ENCODE results near the gene CR2. TPM values are rescaled to one million over a fixed set of nuclear protein-coding genes. Genes with fewer than 3 reads are reported as not detected.

Gene CR2
- total RNA-seq, 1 experiment from 2014 or later, result 1.8 TPM

DNA sequence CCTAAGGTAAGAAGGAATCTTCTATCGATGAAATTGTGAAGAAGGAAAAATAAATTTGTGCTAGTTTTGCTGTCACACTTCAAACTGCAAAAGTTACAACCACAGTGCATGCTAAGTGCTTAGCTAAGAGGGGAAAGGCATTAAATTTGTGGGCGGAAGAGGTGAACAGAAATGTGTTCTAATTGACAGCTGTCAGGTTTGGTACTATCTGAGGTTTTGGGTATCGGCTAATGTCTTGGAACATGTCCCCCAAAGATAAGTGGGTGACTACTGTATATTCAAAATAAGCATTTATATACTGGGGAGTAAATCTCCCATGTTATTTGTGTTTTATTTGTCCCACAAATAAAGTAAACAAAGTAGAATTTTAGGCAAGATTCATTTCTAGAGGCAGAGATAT is 49.8 kb downstream of the CR2 start:
- no peaks in the 10 kb centered on the region for H3K36me3 Mint-ChIP-seq (ENCODE audit: insufficient read depth in 1 of 3, low read depth in 3 of 3)

More for the DNA sequence above, 49.8 kb downstream of the CR2 start:
- Histone ChIP-seq H2AFZ (ENCODE audit: low read length) (no peak overlapping the region), H3K4ac (ENCODE audit: low read depth, low read length) (no peak overlapping the region), H4K91ac (ENCODE audit: insufficient read length, low read depth, low read length) (no peak overlapping the region), H4K8ac (replicated peaks; ENCODE audit: insufficient read length, low read depth, low read length) (no peak overlapping the region), H3K9ac (ENCODE audit: extremely low read depth, insufficient read length, low read length) (no peak overlapping the region), H3T11ph (ENCODE audit: low read length) (no peak overlapping the region), H3K27ac (ENCODE audit: insufficient read length, low read depth, low read length) (no peak overlapping the region), H3K4me1 (ENCODE audit: insufficient read depth, low read length) (no peaks in the 10 kb centered on the region), H2BK120ac (ENCODE audit: low read depth, low read length, poor library complexity, severe bottlenecking) (no peak overlapping the region), H2BK20ac (ENCODE audit: low read depth, low read length, poor library complexity, severe bottlenecking) (no peak overlapping the region), H3K79me2 (ENCODE audit: insufficient read depth, low read length) (no peaks in the 10 kb centered on the region), H2BK12ac (ENCODE audit: insufficient read length, low read depth, low read length) (no peak overlapping the region), H3K4me2 (ENCODE audit: insufficient read depth, insufficient read length, low read length) (no peak overlapping the region), H3K27me3 (ENCODE audit: insufficient read depth, low read length) (no peaks in the 10 kb centered on the region), H3K9me3 (ENCODE audit: control insufficient read depth, low read depth, low read length) (no peaks in the 10 kb centered on the region), H3K18ac (ENCODE audit: insufficient read length, low read depth, low read length) (no peak overlapping the region), H3K79me1 (ENCODE audit: insufficient read depth, low read depth, low read length, poor library complexity, severe bottlenecking) (no peaks in the 10 kb centered on the region), H3K14ac (ENCODE audit: insufficient read depth, low read length) (no peak overlapping the region), H2AK5ac (ENCODE audit: insufficient read length, low read length) (no peak overlapping the region), H4K20me1 (ENCODE audit: control insufficient read depth, insufficient read depth, insufficient read length) (no peaks in the 10 kb centered on the region), H3K23ac (ENCODE audit: insufficient read length, low read depth, low read length) (no peak overlapping the region), H2BK15ac (ENCODE audit: low read depth, low read length) (no peak overlapping the region), H3K23me2 (ENCODE audit: insufficient read length, low read depth, low read length, poor library complexity, severe bottlenecking) (no peaks in the 10 kb centered on the region), H3K56ac (ENCODE audit: insufficient read length, low read depth, low read length) (no peak overlapping the region), H4K5ac (ENCODE audit: insufficient read length, low read depth, low read length) (no peak overlapping the region), H2BK5ac (ENCODE audit: insufficient read length, low read length) (no peak overlapping the region)
- H3K27me3 Mint-ChIP-seq (ENCODE audit: low read depth), result peaks cover 8% of the 10 kb centered on the region
- DNase-seq, result no peak
- no peaks in the 10 kb centered on the region for H3K9me3 Mint-ChIP-seq
- H3K27ac Mint-ChIP-seq, result no peak overlapping the region
- WGBS (ENCODE audit: extremely low coverage, insufficient read length, low lambda C conversion rate), result no CpG with 5 or more reads among the region's 3 CpGs
- no peak overlapping the region for H3K4me3 Mint-ChIP-seq
- TF ChIP-seq, protein P1, sequence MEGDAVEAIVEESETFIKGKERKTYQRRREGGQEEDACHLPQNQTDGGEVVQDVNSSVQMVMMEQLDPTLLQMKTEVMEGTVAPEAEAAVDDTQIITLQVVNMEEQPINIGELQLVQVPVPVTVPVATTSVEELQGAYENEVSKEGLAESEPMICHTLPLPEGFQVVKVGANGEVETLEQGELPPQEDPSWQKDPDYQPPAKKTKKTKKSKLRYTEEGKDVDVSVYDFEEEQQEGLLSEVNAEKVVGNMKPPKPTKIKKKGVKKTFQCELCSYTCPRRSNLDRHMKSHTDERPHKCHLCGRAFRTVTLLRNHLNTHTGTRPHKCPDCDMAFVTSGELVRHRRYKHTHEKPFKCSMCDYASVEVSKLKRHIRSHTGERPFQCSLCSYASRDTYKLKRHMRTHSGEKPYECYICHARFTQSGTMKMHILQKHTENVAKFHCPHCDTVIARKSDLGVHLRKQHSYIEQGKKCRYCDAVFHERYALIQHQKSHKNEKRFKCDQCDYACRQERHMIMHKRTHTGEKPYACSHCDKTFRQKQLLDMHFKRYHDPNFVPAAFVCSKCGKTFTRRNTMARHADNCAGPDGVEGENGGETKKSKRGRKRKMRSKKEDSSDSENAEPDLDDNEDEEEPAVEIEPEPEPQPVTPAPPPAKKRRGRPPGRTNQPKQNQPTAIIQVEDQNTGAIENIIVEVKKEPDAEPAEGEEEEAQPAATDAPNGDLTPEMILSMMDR (conservative IDR thresholded peaks at IDR 0.05), result no peak
- H3K4me1 Mint-ChIP-seq, result no peaks in the 10 kb centered on the region

Data from H9 (cell line).